Duodenal mucosa (tissue), 2 donors: ENCODE measurements around the gene SUFU.

Experiments used
- H3K27ac ChIP-seq: one replicate; pipeline ENCODE4 v1.7.0; 2013; ENCODE audit warnings: low read depth, low read length
- H3K27me3 ChIP-seq, 2 donors: one replicate each; pipeline ENCODE4 v1.7.0; 2013; ENCODE audit warnings: low read length in 2 of 2, control low read depth in 1 of 2; ENCODE audit not compliant: insufficient read depth in 2 of 2, control insufficient read depth in 1 of 2
- H3K36me3 ChIP-seq, 2 donors: one replicate each; pipeline ENCODE4 v1.7.0; 2013; ENCODE audit warnings: low read length in 2 of 2, control low read depth in 1 of 2; ENCODE audit not compliant: insufficient read depth in 2 of 2, control insufficient read depth in 1 of 2
- H3K4me1 ChIP-seq, 2 donors: one replicate each; pipeline ENCODE4 v1.7.0; 2013; ENCODE audit warnings: low read length in 2 of 2, control low read depth in 1 of 2; ENCODE audit not compliant: insufficient read depth in 2 of 2, control insufficient read depth in 1 of 2
- H3K4me3 ChIP-seq, 2 donors: one replicate each; pipeline ENCODE4 v1.7.0; 2013; ENCODE audit warnings: low read length in 2 of 2, low read depth in 1 of 2
- H3K9ac ChIP-seq, 2 donors: one replicate each; pipeline ENCODE4 v1.7.0; 2013; ENCODE audit warnings: low read length in 2 of 2, low read depth in 1 of 2
- H3K9me3 ChIP-seq, 2 donors: one replicate each; pipeline ENCODE4 v1.7.0; 2013; ENCODE audit warnings: low read length in 2 of 2, control low read depth in 1 of 2; ENCODE audit not compliant: control insufficient read depth in 1 of 2

SUFU gene

GRCh38 chr10:102682981-102683380 lies 179.2 kb downstream of the SUFU start:
- Histone ChIP-seq H3K27ac (no peak overlapping the region), H3K27me3 (no peaks in the 10 kb centered on the region), H3K9me3 (no peaks in the 10 kb centered on the region), H3K4me3 (no peak overlapping the region), H3K9ac (no peak overlapping the region), H3K36me3 (peaks cover 0 to 6% of the 10 kb centered on the region in 2 donors), H3K4me1 (peaks cover 11% of the 10 kb centered on the region in 2 donors)
